ENCODE results near the gene MAL.

The MAL gene

DNA sequence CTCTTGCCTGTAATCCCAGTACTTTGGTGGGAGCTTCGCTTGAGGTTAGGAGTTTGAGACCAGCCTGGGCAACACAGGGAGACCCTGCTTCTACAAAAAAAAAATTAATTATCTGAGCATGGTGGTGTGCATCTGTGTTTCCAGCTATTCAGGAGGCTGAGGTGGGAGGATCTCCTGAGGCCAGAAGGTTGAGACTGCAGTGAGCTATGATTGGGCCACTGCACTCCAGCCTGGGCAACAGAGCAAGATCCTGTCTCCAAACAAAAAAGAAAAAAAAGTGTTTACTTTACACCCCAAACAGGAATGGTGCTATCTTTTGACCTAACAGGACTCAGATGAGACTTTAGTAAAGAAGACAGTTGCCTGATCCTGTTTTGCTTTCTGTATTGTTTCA lies 35.6 kb downstream of the MAL start:
- Histone ChIP-seq H3K9me3 (ENCODE audit: control insufficient read depth in 2 of 2, low read length in 2 of 2) (no peaks in the 10 kb centered on the region), H3K9ac (ENCODE audit: low read depth in 1 of 2, low read length in 2 of 2) (no peak overlapping the region), H3K4me3 (ENCODE audit: low read length in 2 of 2) (no peak overlapping the region), H3K27ac (ENCODE audit: low read depth in 2 of 2, low read length in 2 of 2) (no peak overlapping the region), H3K27me3 (ENCODE audit: control insufficient read depth in 2 of 2, insufficient read depth in 2 of 2, low read length in 2 of 2) (no peaks in the 10 kb centered on the region), H3K36me3 (ENCODE audit: control insufficient read depth in 2 of 2, insufficient read depth in 2 of 2, low read length in 2 of 2) (no peaks in the 10 kb centered on the region), H3K4me1 (ENCODE audit: control insufficient read depth in 2 of 2, insufficient read depth in 2 of 2, low read length in 2 of 2) (no peaks in the 10 kb centered on the region)

DNA sequence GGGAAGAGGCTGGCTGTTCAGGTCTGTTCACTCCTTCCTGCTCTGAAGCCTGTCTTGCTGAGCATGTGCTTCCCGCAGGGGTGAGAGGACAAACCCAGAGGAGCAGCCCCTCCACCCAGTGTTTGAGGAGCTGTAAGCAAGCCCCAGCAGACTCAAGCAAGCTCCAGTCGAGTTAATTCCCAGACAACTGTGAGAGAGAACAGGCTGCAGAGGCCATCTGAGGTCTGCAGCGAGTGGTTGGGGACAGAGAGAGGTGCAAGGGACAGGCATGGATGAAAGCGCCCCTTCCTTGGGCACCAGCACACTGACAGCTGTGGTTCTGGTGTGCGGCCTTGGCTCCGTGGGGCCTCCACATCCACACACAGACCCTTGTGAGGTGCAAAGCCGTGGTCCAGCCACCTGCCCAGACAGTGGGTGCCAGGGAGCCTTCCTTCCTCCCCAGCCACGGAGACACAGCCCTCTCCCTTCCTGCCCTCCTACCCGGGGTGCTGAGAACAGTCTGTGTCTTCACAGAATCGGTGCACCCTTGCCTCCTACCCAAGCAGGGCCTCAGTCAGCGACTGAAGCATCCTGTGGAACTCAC lies 36.2 kb downstream of the MAL start:
- H3K4me1 ChIP-seq (ENCODE audit: control insufficient read depth in 2 of 2, insufficient read depth in 2 of 2, low read length in 2 of 2): no peaks in the 10 kb centered on the region
- H3K27ac ChIP-seq (ENCODE audit: low read depth in 2 of 2, low read length in 2 of 2): no peak overlapping the region
- H3K36me3 ChIP-seq (ENCODE audit: control insufficient read depth in 2 of 2, insufficient read depth in 2 of 2, low read length in 2 of 2): no peaks in the 10 kb centered on the region
- no peak overlapping the region for H3K4me3 ChIP-seq (ENCODE audit: low read length in 2 of 2)
- no peaks in the 10 kb centered on the region for H3K27me3 ChIP-seq (ENCODE audit: control insufficient read depth in 2 of 2, insufficient read depth in 2 of 2, low read length in 2 of 2)
- no peaks in the 10 kb centered on the region for H3K9me3 ChIP-seq (ENCODE audit: control insufficient read depth in 2 of 2, low read length in 2 of 2)
- no peak overlapping the region for H3K9ac ChIP-seq (ENCODE audit: low read depth in 1 of 2, low read length in 2 of 2)

DNA sequence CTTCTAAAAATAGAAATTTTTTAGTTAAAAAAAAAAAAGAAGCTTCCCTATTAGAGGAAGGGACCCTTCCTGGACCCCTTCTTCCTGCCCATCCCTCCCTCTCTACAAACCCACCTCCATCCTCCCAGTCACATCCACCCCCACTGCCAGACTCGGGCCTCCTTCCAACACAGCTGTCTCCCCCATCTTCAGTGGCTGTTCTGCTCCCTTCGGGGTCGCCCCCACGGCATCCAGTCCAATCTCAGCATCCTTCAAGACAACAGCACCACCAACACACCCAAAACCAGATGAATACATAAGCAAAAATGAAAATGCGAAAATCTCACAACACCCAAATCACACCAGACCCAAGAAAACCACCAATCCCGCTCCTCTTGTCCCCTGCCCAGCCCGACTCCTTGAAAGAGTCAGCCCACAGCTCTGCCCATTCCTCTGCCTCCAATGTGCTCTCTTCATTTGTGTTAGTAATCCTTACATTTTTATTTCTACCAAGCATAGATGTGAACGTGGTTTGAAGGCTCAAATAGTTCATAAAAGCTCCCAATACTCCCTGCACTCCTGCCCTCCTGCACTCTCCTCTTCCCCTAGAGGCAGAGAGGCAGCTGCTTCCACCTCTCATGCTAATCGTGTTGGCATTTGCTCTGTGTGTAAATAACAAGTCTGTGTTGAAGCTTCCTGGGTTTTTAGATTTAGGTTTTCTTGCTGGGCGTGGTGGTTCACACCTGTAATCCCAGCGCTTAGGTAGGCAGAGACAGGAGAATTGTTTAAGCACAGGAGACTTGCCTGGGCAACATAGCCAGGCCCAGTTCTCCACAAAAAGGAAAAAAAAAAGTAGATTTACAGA lies 37.0 kb downstream of the MAL start:
- H3K27ac ChIP-seq (ENCODE audit: low read depth in 2 of 2, low read length in 2 of 2): no peak overlapping the region
- no peaks in the 10 kb centered on the region for H3K27me3 ChIP-seq (ENCODE audit: control insufficient read depth in 2 of 2, insufficient read depth in 2 of 2, low read length in 2 of 2)
- H3K4me1 ChIP-seq (ENCODE audit: control insufficient read depth in 2 of 2, insufficient read depth in 2 of 2, low read length in 2 of 2): no peaks in the 10 kb centered on the region
- H3K4me3 ChIP-seq (ENCODE audit: low read length in 2 of 2): no peak overlapping the region
- H3K9ac ChIP-seq (ENCODE audit: low read depth in 1 of 2, low read length in 2 of 2): no peak overlapping the region
- H3K36me3 ChIP-seq (ENCODE audit: control insufficient read depth in 2 of 2, insufficient read depth in 2 of 2, low read length in 2 of 2): no peaks in the 10 kb centered on the region
- H3K9me3 ChIP-seq (ENCODE audit: control insufficient read depth in 2 of 2, low read length in 2 of 2): no peaks in the 10 kb centered on the region

- Histone ChIP-seq H3K9ac (ENCODE audit: low read depth in 1 of 2, low read length in 2 of 2) (no peak overlapping the region), H3K27me3 (ENCODE audit: control insufficient read depth in 2 of 2, insufficient read depth in 2 of 2, low read length in 2 of 2) (no peaks in the 10 kb centered on the region), H3K36me3 (ENCODE audit: control insufficient read depth in 2 of 2, insufficient read depth in 2 of 2, low read length in 2 of 2) (no peaks in the 10 kb centered on the region), H3K9me3 (ENCODE audit: control insufficient read depth in 2 of 2, low read length in 2 of 2) (no peaks in the 10 kb centered on the region), H3K27ac (ENCODE audit: low read depth in 2 of 2, low read length in 2 of 2) (no peak overlapping the region), H3K4me1 (ENCODE audit: control insufficient read depth in 2 of 2, insufficient read depth in 2 of 2, low read length in 2 of 2) (no peaks in the 10 kb centered on the region), H3K4me3 (ENCODE audit: low read length in 2 of 2) (no peak overlapping the region)
Observed at GRCh38 chr2:95063086-95063958, 37.8 kb downstream of the MAL start.

- H3K27ac ChIP-seq (ENCODE audit: low read depth in 2 of 2, low read length in 2 of 2): no peak overlapping the region
Observed at GRCh38 chr2:95068256-95068655, 42.7 kb downstream of the MAL start.

DNA sequence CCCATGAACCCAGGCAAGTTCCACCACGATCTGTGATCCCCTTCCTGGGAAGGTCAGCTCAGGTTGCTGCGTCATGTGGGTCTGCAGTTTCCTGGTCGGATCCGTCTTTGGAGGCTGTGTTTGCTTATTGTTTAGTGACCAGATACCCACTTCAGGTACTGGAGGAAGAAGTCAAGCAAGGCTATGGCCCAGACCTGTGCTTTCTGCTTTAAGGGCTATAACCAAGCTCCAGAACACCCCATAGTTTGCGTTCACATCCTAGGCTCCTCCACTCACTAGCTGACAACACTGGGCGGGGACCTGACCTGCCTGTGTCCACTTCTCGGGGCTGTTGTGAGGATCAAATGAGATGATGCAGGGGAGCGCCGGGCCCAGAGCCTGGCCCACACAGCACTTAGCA lies 44.0 kb downstream of the MAL start:
- H3K4me1 ChIP-seq (ENCODE audit: control insufficient read depth in 2 of 2, insufficient read depth in 2 of 2, low read length in 2 of 2): no peaks in the 10 kb centered on the region
- no peak overlapping the region for H3K4me3 ChIP-seq (ENCODE audit: low read length in 2 of 2)
- H3K9ac ChIP-seq (ENCODE audit: low read depth in 1 of 2, low read length in 2 of 2): no peak overlapping the region
- no peaks in the 10 kb centered on the region for H3K36me3 ChIP-seq (ENCODE audit: control insufficient read depth in 2 of 2, insufficient read depth in 2 of 2, low read length in 2 of 2)
- peaks cover 0 to 3% of the 10 kb centered on the region in 2 donors for H3K27me3 ChIP-seq (ENCODE audit: control insufficient read depth in 2 of 2, insufficient read depth in 2 of 2, low read length in 2 of 2)
- no peaks in the 10 kb centered on the region for H3K9me3 ChIP-seq (ENCODE audit: control insufficient read depth in 2 of 2, low read length in 2 of 2)
- no peak overlapping the region for H3K27ac ChIP-seq (ENCODE audit: low read depth in 2 of 2, low read length in 2 of 2)

More at GRCh38 chr2:95068256-95068655, 42.7 kb downstream of the MAL start:
- H3K9ac ChIP-seq (ENCODE audit: low read depth in 1 of 2, low read length in 2 of 2): no peak overlapping the region
- H3K4me1 ChIP-seq (ENCODE audit: control insufficient read depth in 2 of 2, insufficient read depth in 2 of 2, low read length in 2 of 2): no peaks in the 10 kb centered on the region
- H3K9me3 ChIP-seq (ENCODE audit: control insufficient read depth in 2 of 2, low read length in 2 of 2): no peaks in the 10 kb centered on the region
- H3K27me3 ChIP-seq (ENCODE audit: control insufficient read depth in 2 of 2, insufficient read depth in 2 of 2, low read length in 2 of 2): no peaks in the 10 kb centered on the region
- no peaks in the 10 kb centered on the region for H3K36me3 ChIP-seq (ENCODE audit: control insufficient read depth in 2 of 2, insufficient read depth in 2 of 2, low read length in 2 of 2)
- no peak overlapping the region for H3K4me3 ChIP-seq (ENCODE audit: low read length in 2 of 2)

GRCh38 chr2:95071856-95072255 lies 46.3 kb downstream of the MAL start:
- no peak overlapping the region for H3K27ac ChIP-seq (ENCODE audit: low read depth in 2 of 2, low read length in 2 of 2)
- no peaks in the 10 kb centered on the region for H3K36me3 ChIP-seq (ENCODE audit: control insufficient read depth in 2 of 2, insufficient read depth in 2 of 2, low read length in 2 of 2)
- no peaks in the 10 kb centered on the region for H3K4me1 ChIP-seq (ENCODE audit: control insufficient read depth in 2 of 2, insufficient read depth in 2 of 2, low read length in 2 of 2)
- H3K9me3 ChIP-seq (ENCODE audit: control insufficient read depth in 2 of 2, low read length in 2 of 2): no peaks in the 10 kb centered on the region
- H3K4me3 ChIP-seq (ENCODE audit: low read length in 2 of 2): no peak overlapping the region
- H3K27me3 ChIP-seq (ENCODE audit: control insufficient read depth in 2 of 2, insufficient read depth in 2 of 2, low read length in 2 of 2): peaks cover 0 to 4% of the 10 kb centered on the region in 2 donors
- no peak overlapping the region for H3K9ac ChIP-seq (ENCODE audit: low read depth in 1 of 2, low read length in 2 of 2)

DNA sequence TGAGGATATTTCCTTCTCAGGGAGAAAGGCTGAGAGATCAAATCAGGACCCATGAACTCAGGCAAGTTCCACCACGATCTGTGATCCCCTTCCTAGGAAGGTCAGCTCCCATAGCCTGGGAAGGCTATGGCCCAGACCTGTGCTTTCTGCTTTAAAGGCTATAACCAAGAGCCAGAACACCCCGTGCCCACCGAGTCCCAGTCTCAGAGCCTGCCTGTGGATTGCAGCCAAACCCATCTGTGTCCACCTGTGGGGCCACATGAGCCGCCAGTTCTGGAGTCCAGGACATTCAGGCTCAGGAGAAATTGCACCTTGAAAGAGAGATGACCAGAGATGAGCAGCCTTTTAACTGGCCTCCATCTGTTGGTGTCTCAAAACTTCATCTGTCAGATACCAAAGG lies 46.9 kb downstream of the MAL start:
- Histone ChIP-seq H3K27me3 (ENCODE audit: control insufficient read depth in 2 of 2, insufficient read depth in 2 of 2, low read length in 2 of 2) (peaks cover 2 to 4% of the 10 kb centered on the region in 2 donors), H3K9ac (ENCODE audit: low read depth in 1 of 2, low read length in 2 of 2) (no peak overlapping the region), H3K36me3 (ENCODE audit: control insufficient read depth in 2 of 2, insufficient read depth in 2 of 2, low read length in 2 of 2) (no peaks in the 10 kb centered on the region), H3K9me3 (ENCODE audit: control insufficient read depth in 2 of 2, low read length in 2 of 2) (no peaks in the 10 kb centered on the region), H3K4me1 (ENCODE audit: control insufficient read depth in 2 of 2, insufficient read depth in 2 of 2, low read length in 2 of 2) (no peaks in the 10 kb centered on the region), H3K27ac (ENCODE audit: low read depth in 2 of 2, low read length in 2 of 2) (no peak overlapping the region), H3K4me3 (ENCODE audit: low read length in 2 of 2) (no peak overlapping the region)

DNA sequence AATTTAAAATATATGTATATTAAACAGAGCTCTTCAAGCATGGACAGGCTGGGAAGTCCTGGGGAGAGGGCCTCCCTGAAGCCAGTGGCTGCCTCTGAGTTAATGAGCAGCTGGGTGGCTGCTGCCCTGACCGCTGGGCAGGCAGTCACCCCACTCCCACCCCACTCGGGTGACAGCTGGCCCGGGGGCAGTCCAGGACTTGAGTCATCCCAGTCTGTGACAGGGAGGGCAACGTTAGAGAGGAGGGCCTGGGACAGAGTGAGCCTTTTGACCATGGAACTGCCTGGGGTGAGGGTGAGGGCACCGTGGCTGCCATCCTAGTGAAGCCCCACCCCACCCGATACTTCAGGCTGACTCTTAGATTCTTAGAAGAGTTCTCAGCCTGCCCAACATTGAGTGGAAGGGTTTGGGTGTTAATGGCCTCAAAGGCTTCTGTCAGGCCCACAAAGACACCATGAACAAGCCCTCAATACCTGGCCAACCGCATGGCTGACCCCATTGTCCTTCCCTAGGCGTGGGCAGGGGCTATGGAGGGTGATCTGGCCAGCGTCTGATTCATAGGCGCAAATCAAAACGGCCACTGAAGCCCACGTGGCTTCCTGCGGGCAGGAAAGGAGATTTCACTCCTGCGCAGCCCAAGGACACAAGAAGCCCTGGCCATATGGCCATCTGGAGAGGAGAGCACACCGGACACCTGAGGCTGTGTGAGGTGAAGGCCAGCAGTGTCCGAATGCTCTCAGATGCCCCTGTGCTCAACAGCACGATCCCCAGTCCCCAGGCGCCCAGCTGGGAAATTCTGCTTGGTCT lies 48.6 kb downstream of the MAL start:
- Histone ChIP-seq H3K9me3 (ENCODE audit: control insufficient read depth in 2 of 2, low read length in 2 of 2) (no peaks in the 10 kb centered on the region), H3K27me3 (ENCODE audit: control insufficient read depth in 2 of 2, insufficient read depth in 2 of 2, low read length in 2 of 2) (peaks cover 3 to 5% of the 10 kb centered on the region in 2 donors), H3K9ac (ENCODE audit: low read depth in 1 of 2, low read length in 2 of 2) (no peak overlapping the region), H3K4me1 (ENCODE audit: control insufficient read depth in 2 of 2, insufficient read depth in 2 of 2, low read length in 2 of 2) (no peaks in the 10 kb centered on the region), H3K27ac (ENCODE audit: low read depth in 2 of 2, low read length in 2 of 2) (peak overlapping the region in 1 of 2 donors; percentile 56), H3K36me3 (ENCODE audit: control insufficient read depth in 2 of 2, insufficient read depth in 2 of 2, low read length in 2 of 2) (no peaks in the 10 kb centered on the region), H3K4me3 (ENCODE audit: low read length in 2 of 2) (no peak overlapping the region)
